ENCODE measurements around the gene CNGA3.

The CNGA3 gene

GRCh38 chr2:98444436-98445176 is 98.3 kb downstream of the CNGA3 start, which contains the start of gene INPP4A:
TSS of gene INPP4A (plus strand) at chr2:98444858. CDS start at chr2:98520049, 75,191 bp downstream.
- DNase-seq (ENCODE audit: low spot score), result peak; percentile 77

- peak; percentile 33 for DNase-seq (ENCODE audit: low spot score)
Measured at GRCh38 chr2:98445177-98445682, 99.0 kb downstream of the CNGA3 start.

- peak; percentile 22 for DNase-seq (ENCODE audit: low spot score)
Measured at GRCh38 chr2:98445683-98446581, 99.7 kb downstream of the CNGA3 start.

GRCh38 chr2:98446850-98447249 is 100.6 kb downstream of the CNGA3 start:
- DNase-seq (ENCODE audit: low spot score), result no peak
